Hematopoietic multipotent progenitor cell treated with erythropoietin and hydrocortisone succinate and interleukin-3 and kit ligand, for 8 days (in vitro differentiated cells): ENCODE data around the gene LIMS2.

Experiments
- DNase-seq: peaks from one replicate; pipeline ENCODE4 v3.0.0-alpha.2; 2015

The LIMS2 gene

GRCh38 chr2:127656569-127657231, 18.6 kb downstream of the LIMS2 start:
- DNase-seq: no peak

- DNase-seq: no peak
These were observed 19.9 kb downstream of the LIMS2 start for GRCh38 chr2:127655209-127656073.

GRCh38 chr2:127654838-127655175, 20.5 kb downstream of the LIMS2 start:
- no peak for DNase-seq

GRCh38 chr2:127654084-127654837, 21.1 kb downstream of the LIMS2 start:
- no peak for DNase-seq

GRCh38 chr2:127653421-127654083, 21.8 kb downstream of the LIMS2 start:
- DNase-seq: no peak

- no peak for DNase-seq
These were observed 22.5 kb downstream of the LIMS2 start for GRCh38 chr2:127652786-127653357.

- DNase-seq: no peak
These were observed 23.3 kb downstream of the LIMS2 start for GRCh38 chr2:127651971-127652550.

GRCh38 chr2:127651381-127651809, 23.9 kb downstream of the LIMS2 start:
- DNase-seq: no peak

GRCh38 chr2:127650785-127651380, 24.4 kb downstream of the LIMS2 start:
- no peak for DNase-seq

GRCh38 chr2:127650041-127650784, 25.1 kb downstream of the LIMS2 start:
- no peak for DNase-seq

GRCh38 chr2:127649684-127650040, 25.7 kb downstream of the LIMS2 start:
- peak; percentile 81 for DNase-seq

GRCh38 chr2:127649100-127649611, 26.2 kb downstream of the LIMS2 start:
- DNase-seq: no peak

GRCh38 chr2:127648321-127648720, 27.0 kb downstream of the LIMS2 start:
- no peak for DNase-seq

- no peak for DNase-seq
These were observed 27.8 kb downstream of the LIMS2 start for GRCh38 chr2:127647242-127648190.

- DNase-seq: peak; percentile 35
These were observed 28.7 kb downstream of the LIMS2 start for GRCh38 chr2:127646487-127647241.

- no peak for DNase-seq
These were observed 29.7 kb downstream of the LIMS2 start, which contains the start of gene GPR17 for GRCh38 chr2:127645395-127646291. TSS of gene GPR17 (plus strand) at chr2:127646153. CDS start at chr2:127650736, 4,583 bp downstream.

GRCh38 chr2:127645026-127645394, 30.3 kb downstream of the LIMS2 start:
- no peak for DNase-seq
